ENCODE measurements around the gene ZSWIM5.

- TF ChIP-seq, protein P1, sequence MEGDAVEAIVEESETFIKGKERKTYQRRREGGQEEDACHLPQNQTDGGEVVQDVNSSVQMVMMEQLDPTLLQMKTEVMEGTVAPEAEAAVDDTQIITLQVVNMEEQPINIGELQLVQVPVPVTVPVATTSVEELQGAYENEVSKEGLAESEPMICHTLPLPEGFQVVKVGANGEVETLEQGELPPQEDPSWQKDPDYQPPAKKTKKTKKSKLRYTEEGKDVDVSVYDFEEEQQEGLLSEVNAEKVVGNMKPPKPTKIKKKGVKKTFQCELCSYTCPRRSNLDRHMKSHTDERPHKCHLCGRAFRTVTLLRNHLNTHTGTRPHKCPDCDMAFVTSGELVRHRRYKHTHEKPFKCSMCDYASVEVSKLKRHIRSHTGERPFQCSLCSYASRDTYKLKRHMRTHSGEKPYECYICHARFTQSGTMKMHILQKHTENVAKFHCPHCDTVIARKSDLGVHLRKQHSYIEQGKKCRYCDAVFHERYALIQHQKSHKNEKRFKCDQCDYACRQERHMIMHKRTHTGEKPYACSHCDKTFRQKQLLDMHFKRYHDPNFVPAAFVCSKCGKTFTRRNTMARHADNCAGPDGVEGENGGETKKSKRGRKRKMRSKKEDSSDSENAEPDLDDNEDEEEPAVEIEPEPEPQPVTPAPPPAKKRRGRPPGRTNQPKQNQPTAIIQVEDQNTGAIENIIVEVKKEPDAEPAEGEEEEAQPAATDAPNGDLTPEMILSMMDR (IDR thresholded peaks at IDR 0.05): no peak
- TF ChIP-seq POLR2A (IDR thresholded peaks at IDR 0.05): no peak
- TF ChIP-seq POLR2AphosphoS5 (IDR thresholded peaks at IDR 0.05): no peak
Observed at GRCh38 chr1:45040297-45040696, 166.1 kb downstream of the ZSWIM5 start.

Data from upper lobe of left lung (tissue), 4 donors.